Testis (tissue), 3 donors: Measurements from ENCODE around the gene GLS2. TPM values are rescaled to one million over a fixed set of nuclear protein-coding genes. Genes with fewer than 3 reads are reported as not detected.
"Not testable (repeated sequence)": the region's sequence is repeated elsewhere in the genome, so short reads cannot be mapped to it uniquely, and the experiment has no call there.

Source experiments
- DNase-seq: peaks from one replicate; pipeline ENCODE4 v3.0.0-alpha.2; 2019
- H3K27ac ChIP-seq, 2 donors: fragments of 200-600 bp; sonication (generic); one replicate each; pipeline ENCODE4 v1.5.1; 2019
- H3K27me3 ChIP-seq: fragments of 200-600 bp; sonication (generic); one replicate; pipeline ENCODE4 v1.5.1; 2019
- H3K36me3 ChIP-seq: fragments of 200-600 bp; sonication (generic); one replicate; pipeline ENCODE4 v1.5.1; 2017; ENCODE audit warnings: low read depth; ENCODE audit errors: missing control alignments
- H3K4me1 ChIP-seq: fragments of 200-600 bp; sonication (generic); one replicate; pipeline ENCODE4 v1.5.1; 2019
- H3K4me3 ChIP-seq, 2 donors: fragments of 200-600 bp; sonication (generic); one replicate each; pipeline ENCODE4 v1.5.1; 2017 to 2019
- H3K9me3 ChIP-seq: fragments of 200-600 bp; sonication (generic); one replicate; pipeline ENCODE4 v1.5.1; 2017
- CTCF ChIP-seq, 3 experiments: fragments of 450-650 bp in 2 of 3; fragments of 200-600 bp in 1 of 3; sonication (generic) in 1 of 3; IDR thresholded peaks; one replicate each; pipeline ENCODE4 v1.5.1; 2016 to 2019; ENCODE audit warnings: antibody characterized with exemption in 3 of 3, mild to moderate bottlenecking in 2 of 3, moderate library complexity in 1 of 3
- POLR2A ChIP-seq: fragments of 450-650 bp; IDR thresholded peaks from one replicate; pipeline ENCODE4 v1.6.1; 2017; ENCODE audit warnings: antibody characterized with exemption, mild to moderate bottlenecking, moderate library complexity
- WGBS, 2 donors: methylation state at CpG; one replicate each; pipeline ENCODE4 v1.1.5; 2018; 5-methylcytosine and 5-hydroxymethylcytosine counted together
- intact Hi-C: fragments of 100-400 bp; cut with DNase I; formaldehyde crosslinking; loops from one replicate; pipeline ENCODE4 v1.15.1; 2023; ENCODE audit warnings: low total_unique reads
- polyA plus RNA-seq: library from polyadenylated mRNA; stranded (reverse); fragments of 350-450 nt; fragmentation: Illumina TruSeq; extraction: RNeasy Lipid Tissue Mini Kit (QIAGEN cat#74804); gene quantifications from one replicate; pipeline ENCODE4 v1.2.3, GENCODE V29; 2014; ENCODE audit warnings: low read depth, low replicate concordance; ENCODE audit not compliant: insufficient read depth
- total RNA-seq, 2 donors: library from RNA; depleted of rRNA; stranded (reverse); fragments of >200 nt; gene quantifications; one replicate each; pipeline ENCODE4 v1.2.3, GENCODE V29; 2016

GLS2 gene
- total and polyA plus RNA-seq, 3 donors from 2014 or later: 2.2 to 4.7 (median 3.8) TPM

GRCh38 chr12:56520506-56520905, 32.5 kb upstream of the GLS2 start:
- H3K9me3 ChIP-seq: no peaks in the 10 kb centered on the region
- WGBS, 2 donors: 44 to 50% methylated on average over 1 of the region's 1 CpG
- intact Hi-C loops: no loop called here

GRCh38 chr12:56520048-56520447, 32.1 kb upstream of the GLS2 start:
- Histone ChIP-seq H3K4me1 (peaks cover 14% of the 10 kb centered on the region), H3K27ac (peak overlapping the region in 1 of 2 donors; percentile 88), H3K9me3 (no peaks in the 10 kb centered on the region), H3K36me3 (no peaks in the 10 kb centered on the region), H3K27me3 (no peaks in the 10 kb centered on the region), H3K4me3 (no peak overlapping the region)
- intact Hi-C loops: no loop called here
- TF ChIP-seq CTCF (IDR thresholded peaks at IDR 0.05) (no peak), POLR2A (no peak)
- DNase-seq: no peak
- WGBS, 2 donors: 65 to 70% methylated on average over 3 of the region's 3 CpGs

More at GRCh38 chr12:56520506-56520905, 32.5 kb upstream of the GLS2 start:
- Histone ChIP-seq H3K27me3 (no peaks in the 10 kb centered on the region), H3K4me3 (peak overlapping the region in 1 of 2 donors; percentile 20), H3K4me1 (peaks cover 14% of the 10 kb centered on the region), H3K36me3 (no peaks in the 10 kb centered on the region), H3K27ac (peak overlapping the region; percentile 12 to 88)
- no peak for DNase-seq
- TF ChIP-seq POLR2A (no peak), CTCF (IDR thresholded peaks at IDR 0.05) (no peak)

GRCh38 chr12:56518570-56518969, 30.6 kb upstream of the GLS2 start:
- Histone ChIP-seq H3K4me1 (peaks cover 14% of the 10 kb centered on the region), H3K27ac (no peak overlapping the region), H3K9me3 (no peaks in the 10 kb centered on the region), H3K27me3 (no peaks in the 10 kb centered on the region), H3K36me3 (no peaks in the 10 kb centered on the region), H3K4me3 (no peak overlapping the region)
- no peak for DNase-seq
- TF ChIP-seq POLR2A (no peak), CTCF (IDR thresholded peaks at IDR 0.05) (no peak)
- WGBS, 2 donors: 80 to 84% methylated on average over 2 of the region's 2 CpGs
- intact Hi-C loops: no loop called here

- Histone ChIP-seq H3K27me3 (no peaks in the 10 kb centered on the region), H3K36me3 (no peaks in the 10 kb centered on the region), H3K9me3 (no peaks in the 10 kb centered on the region), H3K27ac (no peak overlapping the region), H3K4me3 (no peak overlapping the region), H3K4me1 (peaks cover 11% of the 10 kb centered on the region)
- DNase-seq: no peak
- TF ChIP-seq CTCF (IDR thresholded peaks at IDR 0.05) (no peak), POLR2A (no peak)
- WGBS, 2 donors: 83 to 89% methylated on average over 2 of the region's 2 CpGs
- intact Hi-C loops: no loop called here
Measured at GRCh38 chr12:56517854-56518253, 29.9 kb upstream of the GLS2 start.

- intact Hi-C loops, H3K9me3 ChIP-seq, DNase-seq, H3K27ac ChIP-seq, H3K4me3 ChIP-seq, H3K4me1 ChIP-seq, H3K36me3 ChIP-seq, H3K27me3 ChIP-seq: not testable (repeated sequence)
- WGBS, 2 donors: 59 to 69% methylated on average over 4 of the region's 4 CpGs
Measured at GRCh38 chr12:56514014-56514318, 26.0 kb upstream of the GLS2 start.
